Epithelial cell of proximal tubule (primary cell): ENCODE measurements around the gene RELA. TPM values are rescaled to one million over a fixed set of nuclear protein-coding genes. Genes with fewer than 3 reads are reported as not detected.
"Not testable (repeated sequence)": the region's sequence is repeated elsewhere in the genome, so short reads cannot be mapped to it uniquely, and the experiment has no call there.

ENCODE experiments used
- DNase-seq: peaks from one replicate; pipeline ENCODE4 v3.0.0-alpha.2; 2011; ENCODE audit warnings: low read depth
- H3K4me3 ChIP-seq: 2 replicates; pipeline ENCODE4 v1.5.1; 2011; ENCODE audit warnings: low read depth, mild to moderate bottlenecking, low read length
- total RNA-seq: library from RNA; depleted of rRNA; stranded (reverse); fragments of >200 nt; gene quantifications from 2 replicates; pipeline ENCODE4 v1.2.3, GENCODE V29; 2015
- TF ChIP-seq, protein P1 (sequence below): conservative IDR thresholded peaks from 2 replicates; pipeline ENCODE4 v1.5.1; 2012; ENCODE audit warnings: low read depth, mild to moderate bottlenecking, low read length

The RELA gene
- total RNA-seq, 1 donor from 2014 or later: 73.0 TPM

DNA sequence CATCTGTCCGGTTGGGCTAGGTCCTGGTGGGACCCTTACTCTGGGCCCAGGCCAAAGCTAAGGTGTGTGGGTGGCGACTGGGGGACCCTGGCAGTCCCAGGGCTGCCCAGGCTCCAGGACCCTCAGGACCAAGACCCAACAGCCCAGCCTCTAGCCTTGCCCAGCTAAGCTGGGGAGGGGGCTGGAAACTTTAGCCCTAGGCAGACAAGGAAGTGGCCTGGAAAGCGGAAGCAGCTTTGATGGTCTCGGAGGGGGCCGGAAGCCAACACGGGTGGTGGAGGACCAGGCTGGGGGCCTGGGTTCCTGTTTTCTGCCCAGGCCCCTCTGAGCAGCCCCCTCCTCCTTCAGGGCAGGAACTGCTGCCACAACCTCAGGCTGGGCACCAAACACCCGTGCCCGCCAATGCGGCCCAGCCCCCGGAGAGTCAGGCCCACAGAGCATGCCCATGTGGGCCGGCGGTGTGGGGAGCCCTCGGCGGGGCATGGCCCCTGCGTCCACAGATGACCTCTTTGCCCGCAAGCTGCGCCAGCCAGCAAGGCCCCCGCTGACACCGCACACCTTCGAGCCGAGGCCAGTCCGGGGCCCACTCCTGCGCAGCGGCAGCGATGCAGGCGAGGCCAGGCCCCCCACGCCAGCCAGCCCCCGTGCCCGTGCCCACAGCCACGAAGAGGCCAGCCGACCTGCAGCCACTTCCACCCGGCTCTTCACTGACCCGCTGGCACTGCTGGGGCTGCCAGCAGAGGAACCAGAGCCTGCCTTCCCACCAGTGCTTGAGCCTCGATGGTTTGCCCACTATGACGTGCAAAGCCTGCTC lies 22.0 kb downstream of the RELA start:
- TF ChIP-seq, protein P1, sequence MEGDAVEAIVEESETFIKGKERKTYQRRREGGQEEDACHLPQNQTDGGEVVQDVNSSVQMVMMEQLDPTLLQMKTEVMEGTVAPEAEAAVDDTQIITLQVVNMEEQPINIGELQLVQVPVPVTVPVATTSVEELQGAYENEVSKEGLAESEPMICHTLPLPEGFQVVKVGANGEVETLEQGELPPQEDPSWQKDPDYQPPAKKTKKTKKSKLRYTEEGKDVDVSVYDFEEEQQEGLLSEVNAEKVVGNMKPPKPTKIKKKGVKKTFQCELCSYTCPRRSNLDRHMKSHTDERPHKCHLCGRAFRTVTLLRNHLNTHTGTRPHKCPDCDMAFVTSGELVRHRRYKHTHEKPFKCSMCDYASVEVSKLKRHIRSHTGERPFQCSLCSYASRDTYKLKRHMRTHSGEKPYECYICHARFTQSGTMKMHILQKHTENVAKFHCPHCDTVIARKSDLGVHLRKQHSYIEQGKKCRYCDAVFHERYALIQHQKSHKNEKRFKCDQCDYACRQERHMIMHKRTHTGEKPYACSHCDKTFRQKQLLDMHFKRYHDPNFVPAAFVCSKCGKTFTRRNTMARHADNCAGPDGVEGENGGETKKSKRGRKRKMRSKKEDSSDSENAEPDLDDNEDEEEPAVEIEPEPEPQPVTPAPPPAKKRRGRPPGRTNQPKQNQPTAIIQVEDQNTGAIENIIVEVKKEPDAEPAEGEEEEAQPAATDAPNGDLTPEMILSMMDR: no peak
- H3K4me3 ChIP-seq: no peak overlapping the region
- DNase-seq: no peak

DNA sequence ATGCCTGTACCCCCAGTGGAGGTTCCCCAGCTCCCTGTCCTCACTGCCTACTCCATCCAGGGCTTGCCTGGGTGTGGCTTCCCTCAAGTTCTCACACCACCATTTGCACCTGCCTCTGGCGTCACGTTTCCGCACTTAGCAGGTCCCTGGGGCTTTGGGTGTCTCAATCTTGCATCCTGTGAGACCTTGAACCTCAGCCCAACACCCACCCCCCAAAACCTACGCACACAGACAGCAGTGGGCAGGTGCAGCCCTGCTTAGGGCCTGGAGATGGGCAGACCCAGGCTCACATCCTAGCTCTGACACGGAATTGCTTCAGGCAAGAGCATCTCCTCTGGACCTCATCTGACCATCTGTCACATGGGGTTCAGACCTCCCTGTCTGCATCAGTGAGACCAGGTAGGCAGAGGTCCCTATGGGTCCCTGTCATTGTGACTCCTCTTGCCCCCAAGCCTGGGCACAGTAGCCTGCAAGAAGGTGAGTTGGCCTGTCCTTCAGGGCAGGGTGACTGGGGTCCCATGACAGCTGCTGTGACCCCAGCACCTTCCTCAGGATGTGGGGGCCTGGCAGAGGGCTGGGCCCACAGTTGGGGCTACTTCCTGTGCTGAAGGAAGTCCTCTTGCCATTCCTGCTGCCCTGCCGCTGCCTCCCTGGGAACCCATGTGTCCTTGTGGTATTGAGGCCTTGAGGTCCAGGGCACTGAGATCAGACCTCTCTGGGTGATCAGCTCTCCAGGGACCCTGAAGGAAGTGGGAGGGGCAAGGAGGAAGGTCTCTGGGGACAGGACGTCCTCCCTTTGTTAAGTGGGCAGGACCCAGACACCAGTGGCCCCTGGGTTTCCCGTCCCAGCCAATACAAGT lies 22.9 kb downstream of the RELA start:
- TF ChIP-seq, protein P1: no peak

DNA sequence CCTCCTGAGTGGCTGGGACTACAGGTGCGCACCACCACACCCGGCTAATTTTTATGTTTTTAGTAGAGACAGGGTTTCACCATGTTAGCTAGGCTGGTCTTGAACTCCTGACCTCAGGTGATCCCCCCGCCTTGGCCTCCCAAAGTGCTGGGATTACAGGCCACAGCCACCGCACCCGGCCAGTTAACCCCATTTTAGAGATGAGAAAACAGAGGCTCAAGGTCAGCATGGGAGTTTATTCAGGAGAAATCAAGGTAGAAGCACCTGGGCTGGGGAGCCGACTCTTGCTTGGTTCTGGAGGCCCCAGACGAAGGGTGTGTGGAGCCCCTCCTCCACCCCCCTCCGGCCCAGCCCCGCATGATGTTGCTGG lies 23.5 kb downstream of the RELA start:
- not testable (repeated sequence) for DNase-seq, H3K4me3 ChIP-seq

More for the DNA sequence above, 22.9 kb downstream of the RELA start:
- DNase-seq: no peak
- no peak overlapping the region for H3K4me3 ChIP-seq

DNA sequence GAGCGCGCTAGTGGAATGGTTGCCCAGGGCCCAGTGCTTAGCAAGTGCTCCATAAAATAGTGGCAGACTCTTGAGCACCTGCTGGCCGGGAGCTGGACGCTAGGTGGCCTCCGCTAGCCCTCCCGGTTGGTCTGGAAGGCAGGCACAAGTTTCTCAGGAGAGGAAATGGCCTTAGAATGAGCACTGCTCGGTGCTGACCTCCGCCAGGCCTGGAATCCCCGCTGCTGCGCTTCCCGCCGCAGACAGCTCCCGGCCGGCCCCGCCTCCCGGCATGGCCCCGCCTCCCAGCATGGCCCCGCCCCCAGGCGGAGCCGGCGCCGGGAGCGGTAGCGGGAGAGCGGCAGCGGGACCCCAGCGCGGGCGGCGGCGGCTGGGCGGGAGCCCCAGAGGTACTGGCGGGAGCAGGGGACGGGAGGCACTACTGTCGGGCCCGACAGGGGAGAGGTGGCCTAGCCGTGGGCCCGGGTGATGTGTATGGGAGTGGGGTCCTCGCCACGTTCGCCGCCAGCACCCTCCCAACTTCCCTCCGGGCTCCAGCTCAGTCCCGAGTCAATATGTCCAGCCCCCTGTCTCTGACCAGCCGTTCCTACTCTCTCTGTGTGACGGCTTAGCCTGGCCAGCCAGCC lies 24.8 kb downstream of the RELA start, which contains the start of gene SIPA1:
TSS of gene SIPA1 (plus strand) at position 308 of the 626 bp plus-strand sequence. CDS start 2,821 bp downstream, outside the sequence.
- peak within 1 kb of the TSS; percentile 82 for H3K4me3 ChIP-seq
- TF ChIP-seq, protein P1: peak; percentile 57
- peak; percentile 38 for DNase-seq

DNA sequence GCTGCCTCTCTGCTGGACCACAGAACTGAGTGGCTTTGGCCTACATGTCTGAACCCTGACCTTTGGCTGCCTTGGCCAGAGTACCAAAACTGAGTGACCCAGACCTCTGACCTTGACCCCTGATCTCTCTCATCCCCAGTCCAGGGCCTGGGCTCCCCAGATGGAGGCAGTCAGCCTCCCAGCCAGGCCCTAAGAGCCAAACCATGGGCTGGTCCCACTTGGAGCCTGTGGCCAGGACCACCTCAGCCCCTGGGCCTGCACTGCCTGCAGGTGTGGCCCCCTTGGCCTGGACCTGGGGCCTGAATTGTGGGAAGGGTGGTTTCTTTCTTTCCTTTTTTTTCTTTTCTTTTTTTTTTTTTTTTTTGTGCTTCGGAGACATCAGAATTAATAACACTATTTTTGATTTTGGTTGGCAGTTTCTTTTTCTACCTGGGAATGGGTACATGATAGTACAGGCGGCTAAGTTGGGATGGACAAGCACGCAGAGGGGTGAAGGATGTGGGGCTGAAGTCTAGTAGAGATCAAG lies 25.6 kb downstream of the RELA start:
- DNase-seq: no peak
- TF ChIP-seq, protein P1: no peak
- no peak overlapping the region for H3K4me3 ChIP-seq

DNA sequence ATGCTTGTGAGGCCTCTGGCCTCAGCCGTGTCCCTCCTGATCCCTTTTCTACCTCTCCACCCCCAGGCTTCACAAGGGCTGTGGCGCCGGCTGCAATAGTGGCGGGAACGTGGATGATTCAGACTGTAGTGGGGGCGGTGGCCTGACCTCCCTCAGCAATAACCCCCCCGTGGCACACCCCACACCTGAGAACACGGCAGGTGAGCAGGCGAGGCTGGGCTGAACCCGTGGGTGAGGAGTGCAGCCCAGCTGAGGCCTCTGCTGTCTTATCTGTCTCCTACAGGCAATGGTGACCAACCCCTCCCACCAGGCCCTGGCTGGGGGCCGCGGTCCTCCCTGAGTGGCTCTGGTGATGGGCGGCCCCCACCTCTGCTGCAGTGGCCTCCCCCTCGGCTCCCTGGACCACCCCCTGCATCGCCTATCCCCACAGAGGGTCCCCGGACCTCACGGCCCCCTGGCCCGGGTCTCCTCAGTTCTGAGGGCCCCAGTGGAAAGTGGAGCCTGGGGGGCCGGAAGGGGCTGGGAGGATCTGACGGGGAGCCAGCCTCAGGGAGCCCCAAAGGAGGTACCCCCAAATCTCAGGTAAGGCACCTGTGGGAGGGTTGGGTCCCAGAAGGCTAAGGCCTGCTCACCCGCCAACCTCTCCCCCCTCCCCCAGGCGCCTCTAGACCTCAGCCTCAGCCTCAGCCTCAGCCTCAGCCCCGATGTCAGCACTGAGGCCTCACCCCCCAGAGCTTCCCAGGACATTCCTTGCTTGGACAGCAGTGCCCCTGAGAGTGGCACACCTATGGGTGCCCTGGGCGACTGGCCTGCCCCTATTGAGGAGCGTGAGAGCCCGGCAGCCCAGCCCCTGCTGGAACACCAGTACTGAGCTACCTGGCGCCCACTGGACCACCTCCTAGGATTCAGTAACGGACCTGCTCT lies 26.3 kb downstream of the RELA start:
- DNase-seq: no peak
- TF ChIP-seq, protein P1: no peak
- H3K4me3 ChIP-seq: no peak overlapping the region
